Hepatocyte (in vitro differentiated cells): ENCODE measurements around the gene ERVMER34-1.

Source experiments
- CTCF ChIP-seq: fragments of 200-600 bp; sonication (generic); IDR thresholded peaks from 2 replicates; pipeline ENCODE4 v1.5.1; 2016; ENCODE audit warnings: antibody characterized with exemption, mild to moderate bottlenecking; ENCODE audit not compliant: poor library complexity
- EZH2 ChIP-seq: fragments of 200-600 bp; sonication (generic); IDR thresholded peaks from 2 replicates; pipeline ENCODE4 v1.6.1; 2016; ENCODE audit warnings: antibody characterized with exemption, mild to moderate bottlenecking, borderline replicate concordance

- TF ChIP-seq EZH2 (no peak), CTCF (no peak)
Measured at GRCh38 chr4:52721968-52722815, 29.0 kb downstream of the ERVMER34-1 start.
